LNCaP clone FGC (cell line): Measurements from ENCODE around the gene ADH6.

ENCODE experiments used
- DNase-seq: peaks from one replicate; pipeline ENCODE4 v3.0.0-alpha.2; 2011; ENCODE audit warnings: low read depth
- H3K4me3 ChIP-seq: 2 replicates; pipeline ENCODE4 v1.5.1; 2011; ENCODE audit warnings: mild to moderate bottlenecking, low read depth, low read length, control low read depth
- CTCF ChIP-seq: IDR thresholded peaks from 2 replicates; pipeline ENCODE4 v1.5.1; 2012; ENCODE audit warnings: mild to moderate bottlenecking; ENCODE audit not compliant: control insufficient read depth, insufficient read depth; ENCODE audit errors: extremely low read depth

Gene ADH6

GRCh38 chr4:99154658-99155342 is 64.2 kb downstream of the ADH6 start:
- DNase-seq: no peak
- no peak overlapping the region for H3K4me3 ChIP-seq
- TF ChIP-seq CTCF: no peak
